K562 (cell line): ENCODE measurements around the gene PYDC1. TPM values are rescaled to one million over a fixed set of nuclear protein-coding genes. Genes with fewer than 3 reads are reported as not detected.
A peak's percentile ranks its signal among the peaks of the same experiment; 100 is the strongest.

Experiments
- ARID1B ChIP-seq: fragments of 450-650 bp; IDR thresholded peaks from 2 replicates; pipeline ENCODE4 v1.6.1; 2016; ENCODE audit warnings: antibody characterized with exemption, mild to moderate bottlenecking, inconsistent platforms
- ARID3A ChIP-seq: IDR thresholded peaks from 2 replicates; pipeline ENCODE4 v1.6.1; 2012; ENCODE audit warnings: low read depth, low read length, improper control_type of control experiment, borderline replicate concordance
- BRD4 ChIP-seq: fragments of 200-600 bp; sonication (generic); IDR thresholded peaks from 2 replicates; pipeline ENCODE4 v1.6.1; 2017; ENCODE audit warnings: inconsistent platforms
- CC2D1A ChIP-seq: fragments of 450-650 bp; IDR thresholded peaks from 2 replicates; pipeline ENCODE4 v1.6.1; 2017; ENCODE audit warnings: mild to moderate bottlenecking
- MTA3 ChIP-seq: fragments of 450-650 bp; formaldehyde crosslinking; IDR thresholded peaks from 2 replicates; pipeline ENCODE4 v1.6.1; 2017; ENCODE audit warnings: mild to moderate bottlenecking, borderline replicate concordance
- NCOR1 ChIP-seq: fragments of 450-650 bp; IDR thresholded peaks from 2 replicates; pipeline ENCODE4 v1.6.1; 2016; ENCODE audit warnings: mild to moderate bottlenecking, moderate library complexity
- PBX2 ChIP-seq, 2 experiments: IDR thresholded peaks in 1 of 2; conservative IDR thresholded peaks in 1 of 2; 2 replicates each; pipeline ENCODE4 v1.6.1; 2016; ENCODE audit warnings: low read depth in 2 of 2, mild to moderate bottlenecking in 1 of 2, missing compliant biosample characterization in 1 of 2, missing genetic modification characterization in 1 of 2, moderate library complexity in 1 of 2
- THAP12 ChIP-seq: fragments of 250-450 bp; sonication (Bioruptor Pico); IDR thresholded peaks from 2 replicates; pipeline ENCODE4 v1.9.0; 2021; ENCODE audit warnings: mild to moderate bottlenecking, inconsistent platforms
- XRCC3 ChIP-seq: fragments of 450-650 bp; IDR thresholded peaks from 2 replicates; pipeline ENCODE4 v1.6.1; 2017; ENCODE audit warnings: mild to moderate bottlenecking, moderate library complexity
- ZNF212 ChIP-seq: fragments of 450-650 bp; formaldehyde crosslinking; IDR thresholded peaks from 2 replicates; pipeline ENCODE4 v1.4.0; 2020; ENCODE audit warnings: mild to moderate bottlenecking
- ZNF407 ChIP-seq: fragments of 450-650 bp; IDR thresholded peaks from 2 replicates; pipeline ENCODE4 v1.6.1; 2016; ENCODE audit warnings: low read depth
- ZNF766 ChIP-seq: fragments of 200-800 bp; sonication (Bioruptor generic); conservative IDR thresholded peaks from 2 replicates; pipeline ENCODE4 v1.6.1; 2016; ENCODE audit warnings: missing genetic modification characterization, missing compliant biosample characterization
- polyA plus RNA-seq, 8 experiments: library from polyadenylated mRNA; depleted of rRNA in 4 of 8; stranded (reverse) in 5 of 8; unstranded in 3 of 8; fragments of >200 nt; fragmentation: Nextera tagmentation in 2 of 8; fragmentation: Illumina TruSeq in 1 of 8; extraction: Ambion mirVana in 2 of 8; extraction: Trizol in 1 of 8; gene quantifications; 2 replicates each; pipeline versions ENCODE4 v1.2.1 to v1.2.3, GENCODE V29; 2011 to 2014; ENCODE audit warnings: inconsistent platforms in 1 of 8, missing spikeins in 1 of 8
- total RNA-seq, 7 experiments: library from RNA; depleted of rRNA in 6 of 7; stranded (reverse); fragments of >200 nt in 6 of 7; fragmentation: Illumina TruSeq in 2 of 7; extraction: Trizol in 2 of 7; gene quantifications; 2 replicates each; pipeline versions ENCODE4 v1.2.1 to v1.2.3, GENCODE V29; 2011 to 2021; ENCODE audit warnings: low replicate concordance in 1 of 7

Gene PYDC1
- total and polyA plus RNA-seq, 9 of the 15 experiments (the other 6 are each of a cell fraction or from before 2014, with no cell fraction given), result not detected

GRCh38 chr16:31253642-31254045 is 36.7 kb upstream of the PYDC1 start (continued):
- TF ChIP-seq XRCC3, result no peak
- no peak for TF ChIP-seq ZNF407
- no peak; the same call in 1 of the 2 replicates for TF ChIP-seq CC2D1A
- TF ChIP-seq ZNF766 (CRISPR knock-in tag), result no peak
- 0 out of 2 replicates have a peak, but pooled peaks have one; percentile 64 for TF ChIP-seq MTA3
- TF ChIP-seq PBX2 (CRISPR knock-in tag; IDR thresholded peaks at IDR 0.05; ENCODE audit: low read depth), result no peak
- TF ChIP-seq PBX2 (tag; conservative IDR thresholded peaks at IDR 0.05; ENCODE audit: low read depth), result peak; percentile 88
- peak; percentile 80 for TF ChIP-seq NCOR1
- no peak for TF ChIP-seq ZNF212 (CRISPR knock-in tag)
- TF ChIP-seq ARID3A, result 0 out of 2 replicates have a peak, but pooled peaks have one; percentile 13
- no peak for TF ChIP-seq THAP12 (CRISPR knock-in tag)
- TF ChIP-seq ARID1B, result peak; percentile 94
- no peak for TF ChIP-seq BRD4
